Measurements from ENCODE around the gene RAB29.
A peak's percentile ranks its signal among the peaks of the same experiment; 100 is the strongest.
"Not testable (repeated sequence)": the region's sequence is repeated elsewhere in the genome, so short reads cannot be mapped to it uniquely, and the experiment has no call there.

Gene RAB29

DNA sequence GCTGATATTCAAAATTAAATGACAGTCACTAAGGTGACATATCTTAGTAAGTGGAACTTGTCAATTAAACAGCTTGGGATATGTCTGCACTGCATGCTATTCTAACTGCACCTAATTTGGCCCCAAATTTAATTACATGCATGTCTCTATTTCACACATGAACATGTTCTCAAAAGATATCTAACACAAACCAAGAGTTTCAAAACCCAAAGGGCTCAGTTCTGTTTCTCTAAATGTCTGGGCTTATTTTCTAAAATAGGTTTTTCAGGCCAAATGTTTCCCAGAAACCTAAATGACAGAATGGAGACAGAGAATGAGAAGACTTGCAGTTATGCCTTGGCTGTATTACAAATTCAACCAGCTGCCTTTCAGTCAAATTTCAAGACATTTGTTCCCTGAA is 11.3 kb downstream of the RAB29 start:
- DNase-seq (ENCODE audit: low spot score): no peak

GRCh38 chr1:205760606-205761005 is 14.7 kb downstream of the RAB29 start:
- DNase-seq (ENCODE audit: low spot score): no peak

- DNase-seq (ENCODE audit: low spot score): no peak
Measured at GRCh38 chr1:205756552-205756951, 18.7 kb downstream of the RAB29 start.

DNA sequence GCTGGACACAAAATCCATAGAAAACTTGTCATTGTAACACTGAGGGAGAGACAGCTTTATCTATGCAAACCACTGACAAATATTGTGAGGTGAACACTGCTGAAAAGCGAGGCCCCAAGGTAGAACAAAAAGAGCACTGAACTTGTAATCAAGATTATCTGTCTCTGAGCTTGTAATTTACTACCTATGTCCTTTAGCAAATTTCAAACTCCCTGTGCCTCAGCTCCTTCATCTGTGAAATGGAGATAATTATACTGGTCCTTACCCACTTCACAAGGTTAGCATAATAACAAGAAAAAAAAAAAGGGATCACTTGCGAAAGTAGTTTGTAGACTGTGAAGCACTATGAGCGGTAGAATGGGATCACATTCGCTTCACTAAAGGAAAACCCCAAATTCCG is 20.4 kb downstream of the RAB29 start:
- no peak for DNase-seq (ENCODE audit: low spot score)

DNA sequence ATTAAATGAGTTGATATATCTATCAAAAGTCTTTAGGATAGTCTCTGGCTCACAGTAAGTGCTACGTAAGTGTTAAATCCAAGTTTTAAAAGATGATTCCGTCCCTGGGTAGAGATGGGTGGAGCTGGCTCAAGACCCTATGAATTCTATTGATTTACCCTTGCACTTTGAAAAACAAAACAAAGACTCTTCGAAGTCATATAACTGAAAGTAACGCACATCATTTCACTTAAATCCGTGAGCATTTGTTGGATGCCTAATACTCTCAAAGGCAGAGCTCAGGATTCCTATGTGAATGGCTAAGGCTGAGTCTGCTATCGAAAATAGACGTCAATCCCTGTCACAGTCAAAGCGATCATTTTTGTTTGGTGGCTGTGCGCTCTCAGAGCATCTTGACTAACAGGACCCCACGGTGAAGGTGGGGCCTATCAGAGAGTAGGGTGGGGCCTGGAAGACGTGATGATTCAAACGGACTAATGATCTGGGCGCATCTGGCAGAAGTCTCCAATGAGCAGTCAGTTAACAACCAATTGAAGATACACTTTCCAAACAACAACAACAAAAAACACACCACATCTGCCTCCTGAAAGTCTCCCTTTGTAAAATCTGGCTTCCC is 24.1 kb downstream of the RAB29 start:
- DNase-seq (ENCODE audit: low spot score): no peak

DNA sequence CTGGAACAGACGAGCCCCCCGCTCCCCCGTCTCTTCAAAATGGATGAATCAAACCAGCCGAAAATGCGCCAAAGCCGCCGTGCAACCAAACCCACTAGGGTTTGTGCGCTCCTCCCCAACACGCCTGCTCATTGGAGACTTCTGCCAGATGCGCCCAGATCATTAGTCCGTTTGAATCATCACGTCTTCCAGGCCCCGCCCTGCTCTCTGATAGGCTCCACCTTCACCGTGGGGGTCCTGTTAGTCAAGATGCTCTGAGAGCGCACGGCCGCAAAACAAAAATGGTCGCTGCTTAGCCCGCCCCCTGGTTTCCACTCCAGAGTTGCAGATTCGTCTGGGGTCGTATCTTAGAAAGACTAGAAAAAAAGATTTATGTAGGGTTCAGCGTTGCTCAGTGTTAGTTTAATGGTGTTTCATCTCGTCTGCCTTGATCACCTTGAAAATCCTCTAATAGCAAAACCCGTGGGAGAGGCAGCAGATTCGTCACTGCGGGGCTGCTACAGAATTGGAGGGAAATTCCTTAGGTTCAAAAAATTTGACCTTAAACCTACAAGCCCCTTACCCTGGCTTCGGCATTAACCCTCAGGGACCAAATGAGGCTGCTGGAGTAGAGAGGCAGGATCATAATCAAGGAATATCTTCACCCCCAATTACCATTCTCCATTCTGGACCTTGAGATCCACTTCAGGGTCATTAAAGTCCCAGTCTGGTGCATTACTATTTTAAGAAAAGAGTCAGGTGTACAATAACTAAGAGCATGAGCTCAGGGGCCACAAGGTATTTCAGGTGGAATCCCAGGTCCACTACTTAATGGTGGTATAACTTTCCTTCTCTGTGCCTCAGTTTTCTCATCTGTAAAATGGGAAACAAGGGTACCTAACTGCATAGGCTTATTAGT is 24.9 kb downstream of the RAB29 start, which contains the start of gene NUCKS1:
Gene NUCKS1, minus strand, starts transcription at position 45 of the 898 bp plus-strand sequence. CDS start 209 bp downstream, outside the sequence.
- DNase-seq (ENCODE audit: low spot score): peak; percentile 90

DNA sequence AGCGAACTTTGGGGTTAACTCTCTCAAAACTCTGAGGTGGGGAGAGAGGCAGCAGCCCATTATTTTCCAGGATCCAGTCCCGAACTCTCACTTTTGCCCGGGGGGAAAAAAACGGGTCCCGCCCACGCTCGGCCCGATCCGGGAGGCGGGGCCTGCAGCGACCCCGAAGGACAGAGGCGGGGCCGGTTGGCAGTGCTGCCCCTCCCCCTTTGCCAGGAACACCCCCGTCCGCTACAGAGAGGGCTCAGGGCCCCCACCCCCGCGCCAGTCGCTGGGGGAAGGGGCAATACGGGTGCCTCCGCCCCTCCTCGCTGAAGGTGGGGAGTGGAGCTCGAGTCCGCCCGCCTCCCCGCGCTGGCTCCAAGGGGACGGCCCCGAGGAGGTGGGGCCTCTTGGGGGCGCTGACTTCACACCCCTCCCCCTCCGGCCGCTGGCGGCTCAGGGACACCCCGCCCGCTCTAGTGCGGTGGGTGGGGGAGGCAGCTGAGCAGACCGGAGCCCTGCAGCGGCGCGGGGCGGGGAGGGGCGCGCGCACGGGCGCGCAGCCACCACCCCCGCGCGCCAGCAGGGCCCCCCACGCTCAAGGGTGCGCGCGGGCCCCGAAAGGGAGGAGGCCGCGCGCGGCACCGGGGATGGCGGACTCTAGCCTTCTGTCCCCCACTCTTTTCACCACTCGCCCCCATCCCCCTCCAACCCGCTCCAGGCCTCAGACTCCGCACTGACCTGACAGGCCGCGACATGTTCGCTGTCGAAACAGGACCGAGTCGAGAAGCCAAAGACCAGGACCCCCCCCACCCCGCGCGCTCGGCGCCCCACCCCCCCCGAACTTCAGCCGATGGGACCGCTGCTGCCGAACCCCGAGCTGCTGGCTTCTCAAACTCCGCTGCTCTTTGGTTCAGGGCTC is 25.8 kb downstream of the RAB29 start:
- peak; percentile 94 for DNase-seq (ENCODE audit: low spot score)

- peak; percentile 51 for DNase-seq (ENCODE audit: low spot score)
Measured at GRCh38 chr1:205748403-205749233, 26.7 kb downstream of the RAB29 start.

DNA sequence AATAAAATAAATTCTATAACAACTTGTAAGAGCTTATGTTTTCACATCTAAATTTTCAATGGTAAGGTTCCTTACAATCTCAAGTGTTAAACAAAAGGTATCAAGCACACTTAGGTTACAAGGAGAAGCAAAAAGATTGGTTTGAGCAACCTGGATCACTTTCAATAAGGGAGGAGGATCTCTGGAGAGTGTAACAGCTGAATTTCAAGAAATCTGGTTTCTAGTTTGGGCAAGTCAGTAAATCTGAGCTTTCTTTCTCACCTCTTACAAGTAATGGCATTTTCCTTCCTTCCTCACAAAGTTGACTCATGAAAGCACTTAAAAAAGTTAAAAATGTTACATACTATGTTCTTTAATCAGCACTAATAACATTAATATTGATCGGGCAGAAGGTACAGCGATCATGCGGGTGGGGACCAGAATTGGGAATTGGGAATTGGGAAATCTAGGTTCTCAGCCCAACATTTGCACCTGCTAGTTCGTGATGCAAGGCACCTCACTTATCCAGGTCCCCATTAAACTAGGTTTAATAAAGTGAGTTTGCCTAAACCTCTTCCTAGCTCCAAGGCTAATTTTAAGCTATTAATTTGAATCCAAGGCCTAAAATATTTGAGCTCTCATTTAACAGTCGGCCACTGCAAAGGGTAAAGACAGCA is 28.4 kb downstream of the RAB29 start:
- DNase-seq (ENCODE audit: low spot score): no peak

DNA sequence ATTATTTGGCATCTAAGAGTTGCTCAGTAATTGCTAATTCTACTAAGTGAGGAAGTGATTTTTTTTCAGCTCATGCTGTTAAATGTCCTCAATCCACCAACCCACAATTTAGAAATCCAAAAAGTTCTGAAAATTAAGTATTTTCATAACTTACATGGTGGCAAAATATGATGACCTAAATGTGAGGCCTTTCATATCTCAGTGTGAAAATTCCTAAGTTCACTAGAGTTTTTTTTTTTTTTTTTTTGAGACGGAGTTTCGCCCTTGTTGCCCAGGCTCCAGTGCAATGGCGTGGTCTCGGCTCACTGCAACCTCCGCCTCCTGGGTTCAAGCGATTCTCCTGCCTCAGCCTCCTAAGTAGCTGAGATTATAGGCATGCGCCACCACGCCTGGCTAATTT is 30.9 kb downstream of the RAB29 start:
- no peak for DNase-seq (ENCODE audit: low spot score)

DNA sequence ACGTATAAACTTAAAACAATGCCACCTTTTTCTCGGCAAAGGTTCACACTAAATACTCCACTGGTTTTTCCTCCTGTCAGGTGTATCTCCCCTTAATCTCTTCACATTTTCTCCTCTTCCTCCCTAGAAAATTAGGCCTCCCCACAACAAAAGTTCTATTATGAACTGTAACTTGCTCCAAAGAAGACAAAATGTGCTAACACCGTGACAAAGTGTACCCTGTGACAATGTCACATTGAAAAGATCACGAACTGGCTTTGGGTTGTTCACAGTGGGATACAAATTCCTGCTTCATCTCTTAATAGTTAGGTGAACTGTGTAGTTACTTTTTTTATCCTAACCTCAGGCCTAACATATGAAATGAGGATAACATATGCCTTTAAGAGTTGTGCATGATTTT is 31.3 kb downstream of the RAB29 start:
- no peak for DNase-seq (ENCODE audit: low spot score)

DNA sequence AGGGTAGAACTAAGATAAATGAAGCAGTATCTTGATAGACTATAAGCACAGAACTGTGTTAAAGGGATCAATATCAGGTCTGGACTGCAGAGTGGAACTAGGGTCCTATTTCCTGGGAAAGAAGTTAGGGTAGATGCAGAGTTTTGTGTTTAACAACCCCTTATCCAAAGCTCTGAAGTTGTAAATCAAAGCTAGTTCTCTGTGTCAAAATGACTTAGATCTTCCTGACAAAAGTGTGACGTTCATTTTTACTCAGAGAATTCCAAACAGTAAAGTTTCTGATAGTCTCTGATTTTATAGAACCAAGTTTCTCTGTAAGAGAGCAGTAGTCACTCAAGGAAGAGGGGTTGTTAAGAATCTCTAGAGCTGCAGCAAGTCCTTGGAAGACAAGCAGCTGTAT is 33.6 kb downstream of the RAB29 start:
- no peak for DNase-seq (ENCODE audit: low spot score)

GRCh38 chr1:205739348-205740160 is 35.7 kb downstream of the RAB29 start:
- no peak for DNase-seq (ENCODE audit: low spot score)

DNA sequence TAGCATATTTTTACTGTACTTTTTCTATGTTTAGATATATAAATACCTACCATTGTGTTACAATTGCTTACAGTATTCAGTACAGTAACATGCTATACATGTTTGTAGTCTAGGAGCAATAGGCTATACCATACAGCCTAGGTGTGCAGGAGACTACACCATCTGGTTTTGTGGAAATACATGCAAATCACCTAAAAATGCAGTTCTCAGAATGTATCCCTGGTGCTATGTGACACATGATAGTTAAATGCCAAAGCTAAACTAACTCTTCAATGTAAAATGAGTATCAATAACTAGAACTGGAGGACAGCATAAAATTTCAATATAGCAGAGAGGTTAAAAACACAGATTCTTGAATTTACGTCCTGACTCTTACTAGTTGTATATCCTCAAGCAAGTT is 40.1 kb downstream of the RAB29 start:
- no peak for DNase-seq (ENCODE audit: low spot score)

- DNase-seq (ENCODE audit: low spot score): no peak
Measured at GRCh38 chr1:205733438-205734175, 41.7 kb downstream of the RAB29 start.

- no peak for DNase-seq (ENCODE audit: low spot score)
Measured at GRCh38 chr1:205729945-205730610, 45.2 kb downstream of the RAB29 start.

GRCh38 chr1:205726619-205727125 is 48.6 kb downstream of the RAB29 start:
- DNase-seq (ENCODE audit: low spot score): no peak

DNA sequence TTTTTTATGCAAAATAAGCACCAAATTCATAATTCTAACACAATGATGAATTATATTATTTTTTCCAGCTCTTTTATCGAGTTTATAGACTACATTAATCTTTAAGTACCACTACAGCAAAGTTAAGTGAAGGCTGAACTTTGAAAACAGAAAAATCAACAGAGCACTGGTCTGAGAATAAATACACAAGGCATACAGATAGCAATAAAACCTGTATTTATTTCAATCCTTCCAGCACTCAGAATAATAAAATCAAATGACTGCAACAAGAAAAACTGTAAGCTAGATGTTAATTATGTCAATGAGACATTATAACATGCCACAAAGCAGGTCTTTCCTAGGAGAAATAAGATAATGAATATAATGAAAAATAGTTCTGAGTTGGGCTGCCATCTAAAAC is 49.8 kb downstream of the RAB29 start:
- no peak for DNase-seq (ENCODE audit: low spot score)

GRCh38 chr1:205720740-205721139 is 54.5 kb downstream of the RAB29 start:
- DNase-seq (ENCODE audit: low spot score): not testable (repeated sequence)
